K562 (cell line): ENCODE data around the gene SLC38A8. TPM values are rescaled to one million over a fixed set of nuclear protein-coding genes. Genes with fewer than 3 reads are reported as not detected.

Experiments
- BRD9 ChIP-seq: fragments of 450-650 bp; IDR thresholded peaks from 2 replicates; pipeline ENCODE4 v1.6.1; 2018; ENCODE audit warnings: low read depth; ENCODE audit not compliant: partially characterized antibody
- CHD2 ChIP-seq: IDR thresholded peaks from 2 replicates; pipeline ENCODE4 v1.6.1; 2011; ENCODE audit warnings: low read depth, low read length
- ERF ChIP-seq: fragments of 450-650 bp; formaldehyde crosslinking; IDR thresholded peaks from 2 replicates; pipeline ENCODE4 v1.4.0; 2020; ENCODE audit warnings: mild to moderate bottlenecking, mixed read lengths
- GTF2F1 ChIP-seq: IDR thresholded peaks from 2 replicates; pipeline ENCODE4 v1.6.1; 2011; ENCODE audit warnings: low read depth, low read length, improper control_type of control experiment
- POLR2H ChIP-seq: IDR thresholded peaks from 2 replicates; pipeline ENCODE4 v1.6.1; 2016; ENCODE audit warnings: missing genetic modification characterization, low read depth, mild to moderate bottlenecking, control low read depth, missing compliant biosample characterization, moderate library complexity
- SMARCE1 ChIP-seq: fragments of 450-650 bp; IDR thresholded peaks from 2 replicates; pipeline ENCODE4 v1.7.1; 2016; ENCODE audit warnings: mild to moderate bottlenecking
- polyA plus RNA-seq, 8 experiments: library from polyadenylated mRNA; depleted of rRNA in 4 of 8; stranded (reverse) in 5 of 8; unstranded in 3 of 8; fragments of >200 nt; fragmentation: Nextera tagmentation in 2 of 8; fragmentation: Illumina TruSeq in 1 of 8; extraction: Ambion mirVana in 2 of 8; extraction: Trizol in 1 of 8; gene quantifications; 2 replicates each; pipeline versions ENCODE4 v1.2.1 to v1.2.3, GENCODE V29; 2011 to 2014; ENCODE audit warnings: inconsistent platforms in 1 of 8, missing spikeins in 1 of 8
- total RNA-seq, 7 experiments: library from RNA; depleted of rRNA in 6 of 7; stranded (reverse); fragments of >200 nt in 6 of 7; fragmentation: Illumina TruSeq in 2 of 7; extraction: Trizol in 2 of 7; gene quantifications; 2 replicates each; pipeline versions ENCODE4 v1.2.1 to v1.2.3, GENCODE V29; 2011 to 2021; ENCODE audit warnings: low replicate concordance in 1 of 7
- TF ChIP-seq, protein P1 (sequence below): IDR thresholded peaks from 2 replicates; pipeline ENCODE4 v1.6.1; 2012; ENCODE audit warnings: low read depth, low read length, improper control_type of control experiment, borderline replicate concordance
- TF ChIP-seq, protein P2 (sequence below): fragments of 150-350 bp; IDR thresholded peaks from 2 replicates; pipeline ENCODE4 v1.6.1; 2014; ENCODE audit warnings: low read depth, mild to moderate bottlenecking, low read length, borderline replicate concordance
- TF ChIP-seq, protein P3 (sequence below): fragments of 250-450 bp; sonication (Bioruptor Pico); IDR thresholded peaks from 2 replicates; pipeline ENCODE4 v1.5.0; 2022; ENCODE audit warnings: mild to moderate bottlenecking
- TF ChIP-seq, protein P4 (sequence below): fragments of 250-450 bp; sonication (Bioruptor Pico); IDR thresholded peaks from 2 replicates; pipeline ENCODE4 v1.8.0; 2022; ENCODE audit warnings: inconsistent platforms, mild to moderate bottlenecking, moderate library complexity, borderline replicate concordance

The SLC38A8 gene
- total and polyA plus RNA-seq, 9 of the 15 experiments (the other 6 are each of a cell fraction or from before 2014, with no cell fraction given): 0.28 TPM; not detected in 8

DNA sequence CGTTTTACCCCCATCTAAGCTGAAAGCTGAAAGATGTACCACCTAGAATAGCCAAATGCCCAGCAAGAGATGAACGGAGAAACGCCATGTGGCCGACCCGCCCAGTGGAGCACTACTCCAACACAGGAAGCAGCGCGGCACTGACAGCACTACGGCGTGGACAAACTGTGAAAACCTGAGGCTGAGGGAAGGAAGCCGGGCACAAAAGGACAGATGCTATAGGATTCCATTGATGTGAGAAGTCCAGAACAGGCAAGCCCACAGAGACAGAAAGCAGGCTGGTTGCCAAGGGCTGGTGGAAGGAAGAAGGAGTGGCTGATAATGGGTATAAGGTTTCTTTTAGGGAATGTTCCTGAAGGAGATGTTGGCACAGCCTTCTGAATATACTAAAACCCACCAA, 29.4 kb upstream of the SLC38A8 start (continued):
- no peak for TF ChIP-seq GTF2F1
- TF ChIP-seq POLR2H (tag): no peak
- no peak for TF ChIP-seq SMARCE1
- TF ChIP-seq, protein P1, sequence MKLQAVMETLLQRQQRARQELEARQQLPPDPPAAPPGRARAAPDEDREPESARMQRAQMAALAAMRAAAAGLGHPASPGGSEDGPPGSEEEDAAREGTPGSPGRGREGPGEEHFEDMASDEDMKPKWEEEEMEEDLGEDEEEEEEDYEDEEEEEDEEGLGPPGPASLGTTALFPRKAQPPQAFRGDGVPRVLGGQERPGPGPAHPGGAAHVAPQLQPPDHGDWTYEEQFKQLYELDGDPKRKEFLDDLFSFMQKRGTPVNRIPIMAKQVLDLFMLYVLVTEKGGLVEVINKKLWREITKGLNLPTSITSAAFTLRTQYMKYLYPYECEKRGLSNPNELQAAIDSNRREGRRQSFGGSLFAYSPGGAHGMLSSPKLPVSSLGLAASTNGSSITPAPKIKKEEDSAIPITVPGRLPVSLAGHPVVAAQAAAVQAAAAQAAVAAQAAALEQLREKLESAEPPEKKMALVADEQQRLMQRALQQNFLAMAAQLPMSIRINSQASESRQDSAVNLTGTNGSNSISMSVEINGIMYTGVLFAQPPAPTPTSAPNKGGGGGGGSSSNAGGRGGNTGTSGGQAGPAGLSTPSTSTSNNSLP: no peak
- TF ChIP-seq, protein P2, sequence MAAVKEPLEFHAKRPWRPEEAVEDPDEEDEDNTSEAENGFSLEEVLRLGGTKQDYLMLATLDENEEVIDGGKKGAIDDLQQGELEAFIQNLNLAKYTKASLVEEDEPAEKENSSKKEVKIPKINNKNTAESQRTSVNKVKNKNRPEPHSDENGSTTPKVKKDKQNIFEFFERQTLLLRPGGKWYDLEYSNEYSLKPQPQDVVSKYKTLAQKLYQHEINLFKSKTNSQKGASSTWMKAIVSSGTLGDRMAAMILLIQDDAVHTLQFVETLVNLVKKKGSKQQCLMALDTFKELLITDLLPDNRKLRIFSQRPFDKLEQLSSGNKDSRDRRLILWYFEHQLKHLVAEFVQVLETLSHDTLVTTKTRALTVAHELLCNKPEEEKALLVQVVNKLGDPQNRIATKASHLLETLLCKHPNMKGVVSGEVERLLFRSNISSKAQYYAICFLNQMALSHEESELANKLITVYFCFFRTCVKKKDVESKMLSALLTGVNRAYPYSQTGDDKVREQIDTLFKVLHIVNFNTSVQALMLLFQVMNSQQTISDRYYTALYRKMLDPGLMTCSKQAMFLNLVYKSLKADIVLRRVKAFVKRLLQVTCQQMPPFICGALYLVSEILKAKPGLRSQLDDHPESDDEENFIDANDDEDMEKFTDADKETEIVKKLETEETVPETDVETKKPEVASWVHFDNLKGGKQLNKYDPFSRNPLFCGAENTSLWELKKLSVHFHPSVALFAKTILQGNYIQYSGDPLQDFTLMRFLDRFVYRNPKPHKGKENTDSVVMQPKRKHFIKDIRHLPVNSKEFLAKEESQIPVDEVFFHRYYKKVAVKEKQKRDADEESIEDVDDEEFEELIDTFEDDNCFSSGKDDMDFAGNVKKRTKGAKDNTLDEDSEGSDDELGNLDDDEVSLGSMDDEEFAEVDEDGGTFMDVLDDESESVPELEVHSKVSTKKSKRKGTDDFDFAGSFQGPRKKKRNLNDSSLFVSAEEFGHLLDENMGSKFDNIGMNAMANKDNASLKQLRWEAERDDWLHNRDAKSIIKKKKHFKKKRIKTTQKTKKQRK: no peak
- no peak for TF ChIP-seq CHD2
- no peak for TF ChIP-seq ERF (CRISPR knock-in tag)
- TF ChIP-seq, protein P3, sequence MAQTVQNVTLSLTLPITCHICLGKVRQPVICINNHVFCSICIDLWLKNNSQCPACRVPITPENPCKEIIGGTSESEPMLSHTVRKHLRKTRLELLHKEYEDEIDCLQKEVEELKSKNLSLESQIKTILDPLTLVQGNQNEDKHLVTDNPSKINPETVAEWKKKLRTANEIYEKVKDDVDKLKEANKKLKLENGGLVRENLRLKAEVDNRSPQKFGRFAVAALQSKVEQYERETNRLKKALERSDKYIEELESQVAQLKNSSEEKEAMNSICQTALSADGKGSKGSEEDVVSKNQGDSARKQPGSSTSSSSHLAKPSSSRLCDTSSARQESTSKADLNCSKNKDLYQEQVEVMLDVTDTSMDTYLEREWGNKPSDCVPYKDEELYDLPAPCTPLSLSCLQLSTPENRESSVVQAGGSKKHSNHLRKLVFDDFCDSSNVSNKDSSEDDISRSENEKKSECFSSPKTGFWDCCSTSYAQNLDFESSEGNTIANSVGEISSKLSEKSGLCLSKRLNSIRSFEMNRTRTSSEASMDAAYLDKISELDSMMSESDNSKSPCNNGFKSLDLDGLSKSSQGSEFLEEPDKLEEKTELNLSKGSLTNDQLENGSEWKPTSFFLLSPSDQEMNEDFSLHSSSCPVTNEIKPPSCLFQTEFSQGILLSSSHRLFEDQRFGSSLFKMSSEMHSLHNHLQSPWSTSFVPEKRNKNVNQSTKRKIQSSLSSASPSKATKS (CRISPR knock-in tag): no peak
- TF ChIP-seq, protein P4, sequence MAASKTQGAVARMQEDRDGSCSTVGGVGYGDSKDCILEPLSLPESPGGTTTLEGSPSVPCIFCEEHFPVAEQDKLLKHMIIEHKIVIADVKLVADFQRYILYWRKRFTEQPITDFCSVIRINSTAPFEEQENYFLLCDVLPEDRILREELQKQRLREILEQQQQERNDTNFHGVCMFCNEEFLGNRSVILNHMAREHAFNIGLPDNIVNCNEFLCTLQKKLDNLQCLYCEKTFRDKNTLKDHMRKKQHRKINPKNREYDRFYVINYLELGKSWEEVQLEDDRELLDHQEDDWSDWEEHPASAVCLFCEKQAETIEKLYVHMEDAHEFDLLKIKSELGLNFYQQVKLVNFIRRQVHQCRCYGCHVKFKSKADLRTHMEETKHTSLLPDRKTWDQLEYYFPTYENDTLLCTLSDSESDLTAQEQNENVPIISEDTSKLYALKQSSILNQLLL (CRISPR knock-in tag): no peak
- TF ChIP-seq BRD9: no peak
- TF ChIP-seq, all 486 proteins: peak for 0
